HEK293T (cell line): ENCODE measurements around the gene CDKN2B-AS1.

Source experiments
- ARNT ChIP-seq: fragments of 450-650 bp; IDR thresholded peaks from 2 replicates; pipeline ENCODE4 v1.6.1; 2017; ENCODE audit warnings: mild to moderate bottlenecking
- BHLHE40 ChIP-seq: fragments of 450-650 bp; IDR thresholded peaks from 2 replicates; pipeline ENCODE4 v1.6.1; 2016; ENCODE audit warnings: mild to moderate bottlenecking, moderate library complexity, borderline replicate concordance
- ELF4 ChIP-seq: fragments of 450-650 bp; IDR thresholded peaks from 2 replicates; pipeline ENCODE4 v1.6.1; 2017; ENCODE audit warnings: antibody characterized with exemption
- FOXM1 ChIP-seq: fragments of 450-650 bp; IDR thresholded peaks from 2 replicates; pipeline ENCODE4 v1.6.1; 2017; ENCODE audit warnings: mild to moderate bottlenecking, borderline replicate concordance
- SP1 ChIP-seq: fragments of 450-650 bp; IDR thresholded peaks from 2 replicates; pipeline ENCODE4 v1.6.1; 2017
- SUZ12 ChIP-seq: fragments of 450-650 bp; IDR thresholded peaks from 2 replicates; pipeline ENCODE4 v1.6.1; 2016; ENCODE audit warnings: mild to moderate bottlenecking
- TARDBP ChIP-seq: fragments of 450-650 bp; IDR thresholded peaks from 2 replicates; pipeline ENCODE4 v1.6.1; 2016

GRCh38 chr9:22098643-22099332 is 104.2 kb downstream of the CDKN2B-AS1 start:
- TF ChIP-seq ARNT (no peak), SUZ12 (no peak), SP1 (no peak), TARDBP (no peak), FOXM1 (no peak), BHLHE40 (no peak), ELF4 (no peak)
